Measurements from ENCODE around the gene POLR2I. TPM values are rescaled to one million over a fixed set of nuclear protein-coding genes. Genes with fewer than 3 reads are reported as not detected.

POLR2I gene
- total and polyA plus RNA-seq, 2 donors (not counting 3 experiments of a cell fraction or from before 2014, with no cell fraction given) = 53.0 to 64.8 TPM

DNA sequence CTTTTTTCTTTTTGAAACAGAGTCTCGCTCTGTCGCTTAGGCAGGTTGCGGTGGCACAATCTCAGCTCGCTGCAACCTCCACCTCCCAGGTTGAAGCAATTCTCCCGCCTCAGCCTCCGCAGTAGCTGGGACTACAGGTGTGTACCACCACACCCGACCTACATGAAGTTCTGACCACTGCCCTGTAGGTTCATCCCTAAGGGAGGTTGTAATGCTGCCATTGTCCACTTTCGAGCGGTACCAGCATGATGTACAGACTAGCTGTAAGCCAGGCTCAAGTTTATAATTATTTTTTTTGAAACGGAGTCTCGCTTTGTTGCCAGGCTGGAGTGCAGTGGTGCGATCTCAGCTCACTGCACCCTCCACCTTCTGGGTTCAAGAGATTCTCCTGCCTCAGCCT lies 49.1 kb upstream of the POLR2I start:
- Histone ChIP-seq H3K9ac (replicated peaks; ENCODE audit: extremely low read depth, insufficient read depth, low read length) (no peak overlapping the region), H3K4me2 (ENCODE audit: insufficient read depth, low read length) (no peak overlapping the region), H3K9me1 (replicated peaks; ENCODE audit: control insufficient read depth, extremely low read depth, insufficient read depth, low read length) (no peaks in the 10 kb centered on the region), H3K9me3 (replicated peaks; ENCODE audit: control insufficient read depth, insufficient read depth, low read length) (no peaks in the 10 kb centered on the region), H3K27me3 (ENCODE audit: control insufficient read depth in 2 of 2, insufficient read depth in 2 of 2, low read length in 2 of 2) (no peaks in the 10 kb centered on the region), H2AFZ (ENCODE audit: low read depth, low read length) (no peak overlapping the region), H3K79me2 (ENCODE audit: control insufficient read depth, insufficient read depth, low read length) (no peaks in the 10 kb centered on the region), H3K27ac (ENCODE audit: insufficient read depth, low read depth, low read length) (no peak overlapping the region), H4K20me1 (replicated peaks; ENCODE audit: control insufficient read depth, extremely low read depth, insufficient read depth, low read length) (no peaks in the 10 kb centered on the region), H3K4me3 (replicated peaks in 1 of 3; ENCODE audit: insufficient read depth in 1 of 3, low read depth in 1 of 3, low read length in 3 of 3) (no peak overlapping the region), H3K36me3 (ENCODE audit: control insufficient read depth in 2 of 2, extremely low read depth in 1 of 2, insufficient read depth in 2 of 2, low read length in 2 of 2) (no peaks in the 10 kb centered on the region), H3K4me1 (ENCODE audit: control insufficient read depth, extremely low read depth, insufficient read depth, low read length) (peaks cover under 1% of the 10 kb centered on the region)
- POLR2A ChIA-PET = no interaction called here
- TF ChIP-seq FOS (IDR thresholded peaks at IDR 0.05; ENCODE audit: borderline replicate concordance, insufficient read depth, low read length) = no peak
- TF ChIP-seq, protein P1, sequence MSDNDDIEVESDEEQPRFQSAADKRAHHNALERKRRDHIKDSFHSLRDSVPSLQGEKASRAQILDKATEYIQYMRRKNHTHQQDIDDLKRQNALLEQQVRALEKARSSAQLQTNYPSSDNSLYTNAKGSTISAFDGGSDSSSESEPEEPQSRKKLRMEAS (IDR thresholded peaks at IDR 0.05; ENCODE audit: insufficient read depth, insufficient read length) = no peak
- no peak for TF ChIP-seq POLR2A (IDR thresholded peaks at IDR 0.05; ENCODE audit: low read depth, low read length)
- no peak for TF ChIP-seq EZH2 (IDR thresholded peaks at IDR 0.05; ENCODE audit: borderline replicate concordance, low read depth, low read length, severe bottlenecking)
- no peak for TF ChIP-seq JUN (IDR thresholded peaks at IDR 0.05; ENCODE audit: borderline replicate concordance, insufficient read depth, insufficient read length, low read depth)
- no peak for TF ChIP-seq MYC (IDR thresholded peaks at IDR 0.05; ENCODE audit: low read depth, low read length)
- TF ChIP-seq GATA2 (IDR thresholded peaks at IDR 0.05; ENCODE audit: insufficient read depth, insufficient read length, low read depth, low read length) = no peak
- no peak for TF ChIP-seq POLR2AphosphoS5 (IDR thresholded peaks at IDR 0.05; ENCODE audit: insufficient read depth, low read depth, low read length)
- TF ChIP-seq, protein P2, sequence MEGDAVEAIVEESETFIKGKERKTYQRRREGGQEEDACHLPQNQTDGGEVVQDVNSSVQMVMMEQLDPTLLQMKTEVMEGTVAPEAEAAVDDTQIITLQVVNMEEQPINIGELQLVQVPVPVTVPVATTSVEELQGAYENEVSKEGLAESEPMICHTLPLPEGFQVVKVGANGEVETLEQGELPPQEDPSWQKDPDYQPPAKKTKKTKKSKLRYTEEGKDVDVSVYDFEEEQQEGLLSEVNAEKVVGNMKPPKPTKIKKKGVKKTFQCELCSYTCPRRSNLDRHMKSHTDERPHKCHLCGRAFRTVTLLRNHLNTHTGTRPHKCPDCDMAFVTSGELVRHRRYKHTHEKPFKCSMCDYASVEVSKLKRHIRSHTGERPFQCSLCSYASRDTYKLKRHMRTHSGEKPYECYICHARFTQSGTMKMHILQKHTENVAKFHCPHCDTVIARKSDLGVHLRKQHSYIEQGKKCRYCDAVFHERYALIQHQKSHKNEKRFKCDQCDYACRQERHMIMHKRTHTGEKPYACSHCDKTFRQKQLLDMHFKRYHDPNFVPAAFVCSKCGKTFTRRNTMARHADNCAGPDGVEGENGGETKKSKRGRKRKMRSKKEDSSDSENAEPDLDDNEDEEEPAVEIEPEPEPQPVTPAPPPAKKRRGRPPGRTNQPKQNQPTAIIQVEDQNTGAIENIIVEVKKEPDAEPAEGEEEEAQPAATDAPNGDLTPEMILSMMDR (IDR thresholded peaks at IDR 0.05; ENCODE audit: extremely low read depth in 1 of 2, insufficient read depth in 1 of 2, low read depth in 1 of 2, low read length in 2 of 2) = no peak
- intact Hi-C loops (cut with micrococcal nuclease) (no loop called here), dilution Hi-C loops (cut with MboI; ENCODE audit: extremely low pct_ligation_motif_present, low sequenced_read_pairs) (no loop called here)
- BruUV-seq (replicated peaks) = no TSS peak
- DNase-seq (ENCODE audit: low read depth, low spot score) = no peak
- no peak for FAIRE-seq
- CTCF ChIA-PET = interaction anchor here (1.2 kb wide), 1 partner anchor 11 kb away, joined by 3 read pairs; the partner anchor contains the start of gene COX7A1
